Thoracic aorta (tissue), 2 donors: ENCODE data around the gene DNAAF5. TPM values are rescaled to one million over a fixed set of nuclear protein-coding genes. Genes with fewer than 3 reads are reported as not detected.

Source experiments
- ATAC-seq: fragments of 150-250 bp; one replicate; pipeline ENCODE4 v1.8.0; 2017; ENCODE audit warnings: low read depth; ENCODE audit not compliant: insufficient number of reproducible peaks, low FRiP score
- DNase-seq: peaks from one replicate; pipeline ENCODE4 v3.0.0-alpha.2; 2020; ENCODE audit warnings: low spot score
- H3K27ac ChIP-seq, 2 donors: fragments of 200-600 bp; sonication (generic); 1 replicate in 1 of 2; 2 replicates in 1 of 2; pipeline ENCODE4 v1.5.1; 2016; ENCODE audit warnings: mild to moderate bottlenecking in 2 of 2, moderate library complexity in 2 of 2
- H3K27me3 ChIP-seq: fragments of 200-600 bp; sonication (generic); replicated peaks from 2 replicates; pipeline ENCODE4 v1.6.0; 2016; ENCODE audit warnings: mild to moderate bottlenecking; ENCODE audit not compliant: insufficient read depth
- H3K36me3 ChIP-seq: fragments of 200-600 bp; sonication (generic); one replicate; pipeline ENCODE4 v1.5.1; 2016
- H3K4me1 ChIP-seq, 2 donors: fragments of 200-600 bp; sonication (generic); 1 replicate in 1 of 2; 2 replicates in 1 of 2; pipeline versions ENCODE4 v1.5.1 to v1.6.0; 2016; ENCODE audit warnings: low read depth in 2 of 2, mild to moderate bottlenecking in 1 of 2; ENCODE audit not compliant: control insufficient read depth in 1 of 2
- H3K4me3 ChIP-seq: fragments of 200-600 bp; sonication (generic); 2 replicates; pipeline ENCODE4 v1.5.1; 2016; ENCODE audit warnings: mild to moderate bottlenecking
- H3K9me3 ChIP-seq: fragments of 200-600 bp; sonication (generic); 2 replicates; pipeline ENCODE4 v1.5.1; 2016
- CTCF ChIP-seq: fragments of 200-600 bp; sonication (generic); IDR thresholded peaks from one replicate; pipeline ENCODE4 v1.5.1; 2019; ENCODE audit warnings: antibody characterized with exemption
- total RNA-seq, 2 donors: library from RNA; depleted of rRNA; stranded (reverse); fragments of >200 nt; gene quantifications; one replicate each; pipeline versions ENCODE4 v1.1.0 to v1.2.3, GENCODE V29; 2016

Gene DNAAF5
- total RNA-seq, 2 donors from 2014 or later, result 16.7 to 23.4 TPM

GRCh38 chr7:746155-747061 lies 19.9 kb downstream of the DNAAF5 start:
- Histone ChIP-seq H3K27ac (no peak overlapping the region), H3K27me3 (no peaks in the 10 kb centered on the region), H3K4me3 (no peak overlapping the region), H3K36me3 (peaks cover 4% of the 10 kb centered on the region), H3K4me1 (peaks cover 0 to 14% of the 10 kb centered on the region in 2 donors), H3K9me3 (no peaks in the 10 kb centered on the region)
- no peak for TF ChIP-seq CTCF
- DNase-seq (no peak), ATAC-seq (no peak)

- no peak overlapping the region for H3K27ac ChIP-seq
- H3K4me3 ChIP-seq, result no peak overlapping the region
- H3K9me3 ChIP-seq, result no peaks in the 10 kb centered on the region
- DNase-seq (no peak), ATAC-seq (no peak)
- no peaks in the 10 kb centered on the region for H3K27me3 ChIP-seq
- peaks cover 4% of the 10 kb centered on the region for H3K36me3 ChIP-seq
- TF ChIP-seq CTCF, result no peak
- peaks cover 0 to 14% of the 10 kb centered on the region in 2 donors for H3K4me1 ChIP-seq
Observed at GRCh38 chr7:747186-747585, 20.7 kb downstream of the DNAAF5 start.

GRCh38 chr7:748446-748845 lies 21.9 kb downstream of the DNAAF5 start:
- no peak for TF ChIP-seq CTCF
- Histone ChIP-seq H3K9me3 (no peaks in the 10 kb centered on the region), H3K27ac (no peak overlapping the region), H3K27me3 (no peaks in the 10 kb centered on the region), H3K4me1 (peaks cover 0 to 14% of the 10 kb centered on the region in 2 donors), H3K36me3 (peaks cover 4% of the 10 kb centered on the region), H3K4me3 (no peak overlapping the region)
- DNase-seq (no peak), ATAC-seq (no peak)

GRCh38 chr7:749140-749551 lies 22.6 kb downstream of the DNAAF5 start:
- no peak for DNase-seq
- ATAC-seq, result no peak
- Histone ChIP-seq H3K4me1 (peaks cover 0 to 14% of the 10 kb centered on the region in 2 donors), H3K9me3 (no peaks in the 10 kb centered on the region), H3K36me3 (peaks cover 9% of the 10 kb centered on the region), H3K27ac (no peak overlapping the region), H3K4me3 (no peak overlapping the region), H3K27me3 (no peaks in the 10 kb centered on the region)
- no peak for TF ChIP-seq CTCF

- TF ChIP-seq CTCF, result no peak
- H3K27me3 ChIP-seq, result no peaks in the 10 kb centered on the region
- ATAC-seq (no peak), DNase-seq (no peak)
- no peak overlapping the region for H3K4me3 ChIP-seq
- no peak overlapping the region for H3K27ac ChIP-seq
- H3K4me1 ChIP-seq, result peaks cover 0 to 14% of the 10 kb centered on the region in 2 donors
- no peaks in the 10 kb centered on the region for H3K9me3 ChIP-seq
- H3K36me3 ChIP-seq, result peaks cover 16% of the 10 kb centered on the region
Observed at GRCh38 chr7:750111-750905, 23.8 kb downstream of the DNAAF5 start.
